HCT116 (cell line): ENCODE results near the gene KCNG1.
A peak's percentile ranks its signal among the peaks of the same experiment; 100 is the strongest.

Source experiments
- CEBPB ChIP-seq: IDR thresholded peaks from 2 replicates; pipeline ENCODE4 v1.6.1; 2012; ENCODE audit warnings: low read depth
- EGR1 ChIP-seq: IDR thresholded peaks from 2 replicates; pipeline ENCODE4 v1.6.1; 2012; ENCODE audit warnings: low read depth
- JUND ChIP-seq: IDR thresholded peaks from 2 replicates; pipeline ENCODE4 v1.6.1; 2012
- POLR2AphosphoS5 ChIP-seq: IDR thresholded peaks from 2 replicates; pipeline ENCODE4 v1.6.1; 2011; ENCODE audit warnings: mild to moderate bottlenecking, low read depth, low read length, moderate library complexity
- SIN3A ChIP-seq: IDR thresholded peaks from 2 replicates; pipeline ENCODE4 v1.6.1; 2012; ENCODE audit warnings: low read depth
- SRF ChIP-seq: IDR thresholded peaks from 2 replicates; pipeline ENCODE4 v1.6.1; 2012; ENCODE audit warnings: low read depth
- TF ChIP-seq, protein P1 (sequence below): IDR thresholded peaks from 2 replicates; pipeline ENCODE4 v1.6.1; 2011; ENCODE audit warnings: mild to moderate bottlenecking, low read length, moderate library complexity; ENCODE audit not compliant: insufficient replicate concordance; ENCODE audit errors: extremely low read depth
- TF ChIP-seq, protein P2 (sequence below), 3 experiments: fragments of 200-600 bp in 1 of 3; sonication (generic) in 1 of 3; IDR thresholded peaks in 2 of 3; conservative IDR thresholded peaks in 1 of 3; 2 replicates each; pipeline ENCODE4 v1.5.1; 2012 to 2017; ENCODE audit warnings: low read depth in 2 of 3, low read length in 2 of 3, antibody characterized with exemption in 1 of 3, borderline replicate concordance in 1 of 3, control low read depth in 1 of 3, mild to moderate bottlenecking in 1 of 3, mixed read lengths in 1 of 3, mixed run types in 1 of 3, moderate library complexity in 1 of 3; ENCODE audit not compliant: insufficient read depth in 1 of 3
- TF ChIP-seq, protein P3 (sequence below): IDR thresholded peaks from 2 replicates; pipeline ENCODE4 v1.6.1; 2012

DNA sequence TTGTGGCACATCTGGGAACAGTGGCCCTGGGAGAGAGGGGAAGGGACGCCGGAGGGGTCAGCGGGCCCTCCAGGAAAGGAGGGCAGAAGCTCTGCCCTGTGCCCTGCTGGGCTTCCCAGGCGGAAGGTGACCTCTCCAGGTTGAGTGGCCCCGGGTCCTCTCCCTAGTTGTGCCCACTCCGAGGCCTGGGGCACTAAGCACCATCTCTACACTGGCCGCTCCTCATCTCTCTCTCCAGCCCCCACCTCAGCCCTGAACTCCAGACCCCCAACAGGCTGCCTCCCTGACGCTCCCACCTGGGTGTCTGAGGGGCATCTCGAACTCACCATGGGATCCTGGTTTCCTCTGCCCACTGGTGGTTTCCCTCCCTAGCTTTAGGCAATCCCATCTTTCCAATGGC lies 18.1 kb downstream of the KCNG1 start:
- TF ChIP-seq SRF (no peak), JUND (no peak), SIN3A (no peak), EGR1 (no peak), CEBPB (no peak), POLR2AphosphoS5 (0 out of 2 replicates have a peak, but pooled peaks have one; percentile 13)
- TF ChIP-seq, protein P1, sequence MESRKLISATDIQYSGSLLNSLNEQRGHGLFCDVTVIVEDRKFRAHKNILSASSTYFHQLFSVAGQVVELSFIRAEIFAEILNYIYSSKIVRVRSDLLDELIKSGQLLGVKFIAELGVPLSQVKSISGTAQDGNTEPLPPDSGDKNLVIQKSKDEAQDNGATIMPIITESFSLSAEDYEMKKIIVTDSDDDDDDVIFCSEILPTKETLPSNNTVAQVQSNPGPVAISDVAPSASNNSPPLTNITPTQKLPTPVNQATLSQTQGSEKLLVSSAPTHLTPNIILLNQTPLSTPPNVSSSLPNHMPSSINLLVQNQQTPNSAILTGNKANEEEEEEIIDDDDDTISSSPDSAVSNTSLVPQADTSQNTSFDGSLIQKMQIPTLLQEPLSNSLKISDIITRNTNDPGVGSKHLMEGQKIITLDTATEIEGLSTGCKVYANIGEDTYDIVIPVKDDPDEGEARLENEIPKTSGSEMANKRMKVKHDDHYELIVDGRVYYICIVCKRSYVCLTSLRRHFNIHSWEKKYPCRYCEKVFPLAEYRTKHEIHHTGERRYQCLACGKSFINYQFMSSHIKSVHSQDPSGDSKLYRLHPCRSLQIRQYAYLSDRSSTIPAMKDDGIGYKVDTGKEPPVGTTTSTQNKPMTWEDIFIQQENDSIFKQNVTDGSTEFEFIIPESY: no peak
- TF ChIP-seq, protein P2, sequence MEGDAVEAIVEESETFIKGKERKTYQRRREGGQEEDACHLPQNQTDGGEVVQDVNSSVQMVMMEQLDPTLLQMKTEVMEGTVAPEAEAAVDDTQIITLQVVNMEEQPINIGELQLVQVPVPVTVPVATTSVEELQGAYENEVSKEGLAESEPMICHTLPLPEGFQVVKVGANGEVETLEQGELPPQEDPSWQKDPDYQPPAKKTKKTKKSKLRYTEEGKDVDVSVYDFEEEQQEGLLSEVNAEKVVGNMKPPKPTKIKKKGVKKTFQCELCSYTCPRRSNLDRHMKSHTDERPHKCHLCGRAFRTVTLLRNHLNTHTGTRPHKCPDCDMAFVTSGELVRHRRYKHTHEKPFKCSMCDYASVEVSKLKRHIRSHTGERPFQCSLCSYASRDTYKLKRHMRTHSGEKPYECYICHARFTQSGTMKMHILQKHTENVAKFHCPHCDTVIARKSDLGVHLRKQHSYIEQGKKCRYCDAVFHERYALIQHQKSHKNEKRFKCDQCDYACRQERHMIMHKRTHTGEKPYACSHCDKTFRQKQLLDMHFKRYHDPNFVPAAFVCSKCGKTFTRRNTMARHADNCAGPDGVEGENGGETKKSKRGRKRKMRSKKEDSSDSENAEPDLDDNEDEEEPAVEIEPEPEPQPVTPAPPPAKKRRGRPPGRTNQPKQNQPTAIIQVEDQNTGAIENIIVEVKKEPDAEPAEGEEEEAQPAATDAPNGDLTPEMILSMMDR (IDR thresholded peaks at IDR 0.05 in 2 of 3, conservative IDR thresholded peaks at IDR 0.05 in 1 of 3; ENCODE audit: borderline replicate concordance in 1 of 3, insufficient read depth in 1 of 3, low read depth in 2 of 3, low read length in 2 of 3): no peak
- TF ChIP-seq, protein P3, sequence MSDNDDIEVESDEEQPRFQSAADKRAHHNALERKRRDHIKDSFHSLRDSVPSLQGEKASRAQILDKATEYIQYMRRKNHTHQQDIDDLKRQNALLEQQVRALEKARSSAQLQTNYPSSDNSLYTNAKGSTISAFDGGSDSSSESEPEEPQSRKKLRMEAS: no peak
